Hypothalamus (tissue), 51 donors: ENCODE data around the gene BICC1.
A peak's percentile ranks its signal among the peaks of the same experiment; 100 is the strongest.

ENCODE experiments used
- DNase-seq, 51 donors: peaks; one replicate each; lab custom pipeline; 2025; lab: John Stamatoyannopoulos, UW

The BICC1 gene

GRCh38 chr10:58806970-58807628, 294.4 kb downstream of the BICC1 start:
- no peak for DNase-seq

- no peak for DNase-seq
These were observed 295.0 kb downstream of the BICC1 start for GRCh38 chr10:58807629-58808022.

- DNase-seq, result no peak
These were observed 298.1 kb downstream of the BICC1 start for GRCh38 chr10:58810751-58811150.

GRCh38 chr10:58813573-58813972, 300.9 kb downstream of the BICC1 start:
- DNase-seq, result no peak

- DNase-seq, result no peak
These were observed 304.7 kb downstream of the BICC1 start for GRCh38 chr10:58817201-58817846.

GRCh38 chr10:58818900-58819299, 306.2 kb downstream of the BICC1 start:
- no peak for DNase-seq

- no peak for DNase-seq
These were observed 307.7 kb downstream of the BICC1 start for GRCh38 chr10:58820386-58820785.

- DNase-seq, result no peak
These were observed 308.4 kb downstream of the BICC1 start for GRCh38 chr10:58820861-58821751.

GRCh38 chr10:58821752-58822056, 309.0 kb downstream of the BICC1 start:
- no peak for DNase-seq

- no peak for DNase-seq
These were observed 311.3 kb downstream of the BICC1 start for GRCh38 chr10:58823983-58824382.

GRCh38 chr10:58824396-58824795, 311.7 kb downstream of the BICC1 start:
- DNase-seq, result no peak

GRCh38 chr10:58826694-58827093, 314.0 kb downstream of the BICC1 start:
- no peak for DNase-seq

- DNase-seq, result no peak
These were observed 314.7 kb downstream of the BICC1 start for GRCh38 chr10:58827381-58827780.

- no peak for DNase-seq
These were observed 317.2 kb downstream of the BICC1 start for GRCh38 chr10:58829839-58830238.

- DNase-seq, result no peak
These were observed 318.0 kb downstream of the BICC1 start for GRCh38 chr10:58830697-58831096.

GRCh38 chr10:58833771-58834561, 321.3 kb downstream of the BICC1 start:
- DNase-seq, result peak in 1 of 51 donors; percentile 1

GRCh38 chr10:58836176-58836700, 323.6 kb downstream of the BICC1 start:
- no peak for DNase-seq

GRCh38 chr10:58836991-58837575, 324.4 kb downstream of the BICC1 start:
- no peak for DNase-seq

GRCh38 chr10:58837826-58838225, 325.2 kb downstream of the BICC1 start:
- no peak for DNase-seq

GRCh38 chr10:58838561-58839208, 326.0 kb downstream of the BICC1 start:
- no peak for DNase-seq
